ENCODE measurements around the gene RIMBP2.

DNA sequence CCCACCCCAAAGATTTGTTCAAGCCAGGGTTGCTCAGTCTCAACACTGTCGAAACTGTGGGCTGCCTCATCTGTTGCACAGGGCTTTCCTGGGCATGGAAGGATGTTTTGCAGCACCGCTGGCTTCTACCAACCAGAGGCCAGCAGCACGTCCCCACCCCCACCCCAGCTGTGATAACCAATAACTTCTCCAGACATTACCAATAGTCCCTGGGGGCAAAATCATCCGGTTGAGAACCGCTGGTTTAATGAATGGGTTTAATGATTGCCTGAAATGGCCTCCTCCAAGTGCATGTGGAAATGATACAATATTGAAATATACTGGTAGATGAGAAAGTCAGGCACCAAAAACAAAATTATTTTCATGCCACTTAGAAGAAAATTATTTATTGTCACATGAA, 44.5 kb downstream of the RIMBP2 start:
- TF ChIP-seq, protein P1, sequence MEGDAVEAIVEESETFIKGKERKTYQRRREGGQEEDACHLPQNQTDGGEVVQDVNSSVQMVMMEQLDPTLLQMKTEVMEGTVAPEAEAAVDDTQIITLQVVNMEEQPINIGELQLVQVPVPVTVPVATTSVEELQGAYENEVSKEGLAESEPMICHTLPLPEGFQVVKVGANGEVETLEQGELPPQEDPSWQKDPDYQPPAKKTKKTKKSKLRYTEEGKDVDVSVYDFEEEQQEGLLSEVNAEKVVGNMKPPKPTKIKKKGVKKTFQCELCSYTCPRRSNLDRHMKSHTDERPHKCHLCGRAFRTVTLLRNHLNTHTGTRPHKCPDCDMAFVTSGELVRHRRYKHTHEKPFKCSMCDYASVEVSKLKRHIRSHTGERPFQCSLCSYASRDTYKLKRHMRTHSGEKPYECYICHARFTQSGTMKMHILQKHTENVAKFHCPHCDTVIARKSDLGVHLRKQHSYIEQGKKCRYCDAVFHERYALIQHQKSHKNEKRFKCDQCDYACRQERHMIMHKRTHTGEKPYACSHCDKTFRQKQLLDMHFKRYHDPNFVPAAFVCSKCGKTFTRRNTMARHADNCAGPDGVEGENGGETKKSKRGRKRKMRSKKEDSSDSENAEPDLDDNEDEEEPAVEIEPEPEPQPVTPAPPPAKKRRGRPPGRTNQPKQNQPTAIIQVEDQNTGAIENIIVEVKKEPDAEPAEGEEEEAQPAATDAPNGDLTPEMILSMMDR (IDR thresholded peaks at IDR 0.05; ENCODE audit: low read length) = no peak
- TF ChIP-seq EZH2 (IDR thresholded peaks at IDR 0.05; ENCODE audit: borderline replicate concordance, low read length) = no peak
